Astrocyte of the spinal cord (primary cell): ENCODE results near the gene CYP3A5.

Experiments used
- DNase-seq: peaks from one replicate; pipeline ENCODE4 v3.0.0; 2011; ENCODE audit warnings: low read depth, low spot score
- H3K4me3 ChIP-seq: 2 replicates; pipeline ENCODE4 v1.5.1; 2011; ENCODE audit warnings: low read depth, mild to moderate bottlenecking, low read length, moderate library complexity
- CTCF ChIP-seq: IDR thresholded peaks from 2 replicates; pipeline ENCODE4 v1.5.1; 2012; ENCODE audit warnings: low read depth, mild to moderate bottlenecking, low read length, inconsistent platforms
- in situ Hi-C: cut with HindIII; loops from 2 replicates; pipeline ENCODE4 v1.10.0; 2017; ENCODE audit warnings: low sequenced_read_pairs

The CYP3A5 gene

GRCh38 chr7:99616359-99617191 lies 63.2 kb downstream of the CYP3A5 start, which contains the start of gene ZSCAN25:
TSS of gene ZSCAN25 (plus strand) at chr7:99616946. CDS start at chr7:99619607, 2,661 bp downstream.
- in situ Hi-C loops: no loop called here
- peak; percentile 55 for TF ChIP-seq CTCF
- DNase-seq: peak; percentile 93
- H3K4me3 ChIP-seq: peak within 1 kb of the TSS; percentile 81

- TF ChIP-seq CTCF: no peak
- in situ Hi-C loops: no loop called here
- peak overlapping the region; percentile 81 for H3K4me3 ChIP-seq
- no peak for DNase-seq
These were observed 63.8 kb downstream of the CYP3A5 start for GRCh38 chr7:99615989-99616358.

GRCh38 chr7:99614495-99614894 lies 65.3 kb downstream of the CYP3A5 start:
- no peak for DNase-seq
- no peak overlapping the region for H3K4me3 ChIP-seq
- TF ChIP-seq CTCF: no peak
- in situ Hi-C loops: no loop called here

- H3K4me3 ChIP-seq: no peak overlapping the region
- in situ Hi-C loops: no loop called here
- no peak for TF ChIP-seq CTCF
- DNase-seq: no peak
These were observed 72.2 kb downstream of the CYP3A5 start for GRCh38 chr7:99607548-99607947.

GRCh38 chr7:99606531-99606930 lies 73.3 kb downstream of the CYP3A5 start:
- no peak overlapping the region for H3K4me3 ChIP-seq
- no peak for TF ChIP-seq CTCF
- DNase-seq: no peak
- in situ Hi-C loops: no loop called here

- DNase-seq: no peak
- no peak overlapping the region for H3K4me3 ChIP-seq
- no peak for TF ChIP-seq CTCF
- in situ Hi-C loops: no loop called here
These were observed 74.3 kb downstream of the CYP3A5 start for GRCh38 chr7:99605527-99605926.
